ENCODE data around the gene FHIT. TPM values are rescaled to one million over a fixed set of nuclear protein-coding genes. Genes with fewer than 3 reads are reported as not detected.
A peak's percentile ranks its signal among the peaks of the same experiment; 100 is the strongest.

FHIT gene
- total RNA-seq, 1 experiment from 2014 or later = 9.8 TPM

GRCh38 chr3:60304112-60304511 lies 947.1 kb downstream of the FHIT start:
- Histone ChIP-seq H3F3A (ENCODE audit: insufficient read depth, low read depth) (no peaks in the 10 kb centered on the region), H3K79me2 (ENCODE audit: low read depth) (no peaks in the 10 kb centered on the region), H2AFZ (no peak overlapping the region), H3K27me3 (ENCODE audit: insufficient read depth, low read depth) (no peaks in the 10 kb centered on the region), H3K4me3 (no peak overlapping the region), H4K20me1 (ENCODE audit: insufficient read depth) (no peaks in the 10 kb centered on the region), H3K27ac (no peak overlapping the region), H3K9me2 (ENCODE audit: insufficient read depth) (no peaks in the 10 kb centered on the region), H3K9me3 (ENCODE audit: insufficient read depth, low read depth) (no peaks in the 10 kb centered on the region), H3K4me2 (no peak overlapping the region), H3K4me1 (replicated peaks; ENCODE audit: insufficient read depth) (no peaks in the 10 kb centered on the region), H3K36me3 (ENCODE audit: low read depth) (no peaks in the 10 kb centered on the region)
- no TSS peak for BruUV-seq (replicated peaks)
- POLR2A ChIA-PET (ENCODE audit: unreplicated experiment) = no interaction called here
- CTCF ChIA-PET = no interaction called here
- TF ChIP-seq CTCF (conservative IDR thresholded peaks at IDR 0.05) (no peak), EZH2 (IDR thresholded peaks at IDR 0.05; ENCODE audit: low read depth) (no peak)
- intact Hi-C loops (cut with micrococcal nuclease; ENCODE audit: unreplicated experiment) = no loop called here
- no peak for DNase-seq

GRCh38 chr3:60303160-60303559 lies 948.1 kb downstream of the FHIT start:
- Histone ChIP-seq H3K27ac (no peak overlapping the region), H3K4me3 (no peak overlapping the region), H3K4me1 (replicated peaks; ENCODE audit: insufficient read depth) (no peaks in the 10 kb centered on the region), H3K9me2 (ENCODE audit: insufficient read depth) (no peaks in the 10 kb centered on the region), H3K27me3 (ENCODE audit: insufficient read depth, low read depth) (no peaks in the 10 kb centered on the region), H4K20me1 (ENCODE audit: insufficient read depth) (no peaks in the 10 kb centered on the region), H2AFZ (no peak overlapping the region), H3F3A (ENCODE audit: insufficient read depth, low read depth) (no peaks in the 10 kb centered on the region), H3K4me2 (no peak overlapping the region), H3K9me3 (ENCODE audit: insufficient read depth, low read depth) (no peaks in the 10 kb centered on the region), H3K79me2 (ENCODE audit: low read depth) (no peaks in the 10 kb centered on the region), H3K36me3 (ENCODE audit: low read depth) (no peaks in the 10 kb centered on the region)
- intact Hi-C loops (cut with micrococcal nuclease; ENCODE audit: unreplicated experiment) = no loop called here
- POLR2A ChIA-PET (ENCODE audit: unreplicated experiment) = no interaction called here
- CTCF ChIA-PET = no interaction called here
- no TSS peak for BruUV-seq (replicated peaks)
- TF ChIP-seq CTCF (conservative IDR thresholded peaks at IDR 0.05) = no peak
- TF ChIP-seq EZH2 (IDR thresholded peaks at IDR 0.05; ENCODE audit: low read depth) = no peak
- DNase-seq = no peak

GRCh38 chr3:60301142-60301541 lies 950.1 kb downstream of the FHIT start:
- no TSS peak for BruUV-seq (replicated peaks)
- intact Hi-C loops (cut with micrococcal nuclease; ENCODE audit: unreplicated experiment) = no loop called here
- H3K79me2 ChIP-seq (ENCODE audit: low read depth) = no peaks in the 10 kb centered on the region

More at GRCh38 chr3:60301142-60301541, 950.1 kb downstream of the FHIT start:
- Histone ChIP-seq H3K4me1 (replicated peaks; ENCODE audit: insufficient read depth) (no peaks in the 10 kb centered on the region), H3K9me3 (ENCODE audit: insufficient read depth, low read depth) (no peaks in the 10 kb centered on the region), H2AFZ (no peak overlapping the region), H3K4me3 (no peak overlapping the region), H3K27ac (no peak overlapping the region), H3K27me3 (ENCODE audit: insufficient read depth, low read depth) (no peaks in the 10 kb centered on the region), H3K36me3 (ENCODE audit: low read depth) (no peaks in the 10 kb centered on the region), H3K9me2 (ENCODE audit: insufficient read depth) (no peaks in the 10 kb centered on the region), H3F3A (ENCODE audit: insufficient read depth, low read depth) (no peaks in the 10 kb centered on the region), H3K4me2 (no peak overlapping the region), H4K20me1 (ENCODE audit: insufficient read depth) (no peaks in the 10 kb centered on the region)
- DNase-seq = peak in 1 of 2 experiments; percentile 55
- POLR2A ChIA-PET (ENCODE audit: unreplicated experiment) = no interaction called here
- TF ChIP-seq EZH2 (IDR thresholded peaks at IDR 0.05; ENCODE audit: low read depth) (no peak), CTCF (conservative IDR thresholded peaks at IDR 0.05) (no peak)
- CTCF ChIA-PET = no interaction called here

All from PC-9 (cell line).